Astrocyte (in vitro differentiated cells and primary cell): Measurements from ENCODE around the gene FBXW5.

ENCODE experiments used
- EZH2 ChIP-seq: IDR thresholded peaks from 2 replicates; pipeline ENCODE4 v1.6.1; 2012; ENCODE audit warnings: mild to moderate bottlenecking, low read length, inconsistent platforms; ENCODE audit not compliant: insufficient read depth
- TF ChIP-seq, protein P1 (sequence below): IDR thresholded peaks from 2 replicates; pipeline ENCODE4 v1.5.1; 2011; ENCODE audit warnings: low read depth, mild to moderate bottlenecking, inconsistent platforms, low read length, moderate library complexity; ENCODE audit not compliant: insufficient read depth

DNA sequence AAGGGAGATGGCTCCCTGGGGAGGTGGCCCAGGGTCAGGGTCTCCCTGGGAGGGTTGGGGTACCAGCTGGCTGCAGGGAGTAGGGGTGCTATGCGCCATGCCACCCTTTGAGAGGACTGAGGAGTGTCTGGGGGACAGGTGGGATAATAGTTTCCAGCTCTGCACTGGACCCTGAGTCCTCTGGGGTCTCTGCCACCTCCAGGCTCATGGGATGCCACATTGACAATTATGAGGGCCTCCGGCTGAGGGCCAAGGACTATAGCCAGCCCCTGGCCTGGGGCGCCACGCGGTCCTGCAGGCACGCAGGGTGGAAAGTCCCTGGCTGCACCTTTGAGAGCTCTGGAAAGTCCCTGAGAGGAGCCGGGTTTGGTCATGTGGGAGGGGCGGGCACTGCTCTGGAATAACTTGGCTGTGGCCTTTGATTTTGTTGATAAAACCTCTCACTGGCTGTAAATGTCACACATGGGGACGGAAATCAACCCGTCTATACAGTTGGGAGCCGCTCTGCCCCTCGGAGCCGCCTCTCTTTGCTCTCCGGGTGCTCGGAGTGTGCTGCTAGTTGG lies 42.2 kb downstream of the FBXW5 start:
- TF ChIP-seq, protein P1, sequence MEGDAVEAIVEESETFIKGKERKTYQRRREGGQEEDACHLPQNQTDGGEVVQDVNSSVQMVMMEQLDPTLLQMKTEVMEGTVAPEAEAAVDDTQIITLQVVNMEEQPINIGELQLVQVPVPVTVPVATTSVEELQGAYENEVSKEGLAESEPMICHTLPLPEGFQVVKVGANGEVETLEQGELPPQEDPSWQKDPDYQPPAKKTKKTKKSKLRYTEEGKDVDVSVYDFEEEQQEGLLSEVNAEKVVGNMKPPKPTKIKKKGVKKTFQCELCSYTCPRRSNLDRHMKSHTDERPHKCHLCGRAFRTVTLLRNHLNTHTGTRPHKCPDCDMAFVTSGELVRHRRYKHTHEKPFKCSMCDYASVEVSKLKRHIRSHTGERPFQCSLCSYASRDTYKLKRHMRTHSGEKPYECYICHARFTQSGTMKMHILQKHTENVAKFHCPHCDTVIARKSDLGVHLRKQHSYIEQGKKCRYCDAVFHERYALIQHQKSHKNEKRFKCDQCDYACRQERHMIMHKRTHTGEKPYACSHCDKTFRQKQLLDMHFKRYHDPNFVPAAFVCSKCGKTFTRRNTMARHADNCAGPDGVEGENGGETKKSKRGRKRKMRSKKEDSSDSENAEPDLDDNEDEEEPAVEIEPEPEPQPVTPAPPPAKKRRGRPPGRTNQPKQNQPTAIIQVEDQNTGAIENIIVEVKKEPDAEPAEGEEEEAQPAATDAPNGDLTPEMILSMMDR, result no peak
- TF ChIP-seq EZH2, result no peak
